GM12878 (cell line): ENCODE measurements around the gene IQGAP1. TPM values are rescaled to one million over a fixed set of nuclear protein-coding genes. Genes with fewer than 3 reads are reported as not detected.
A peak's percentile ranks its signal among the peaks of the same experiment; 100 is the strongest.

ENCODE experiments used
- BHLHE40 ChIP-seq, 2 experiments: fragments of 450-650 bp in 1 of 2; IDR thresholded peaks; 2 replicates each; pipeline ENCODE4 v1.6.1; 2011 to 2017; ENCODE audit warnings: low read depth in 2 of 2, borderline replicate concordance in 1 of 2, improper control_type of control experiment in 1 of 2, low read length in 1 of 2, mild to moderate bottlenecking in 1 of 2
- CHD2 ChIP-seq: IDR thresholded peaks from 2 replicates; pipeline ENCODE4 v1.6.1; 2011; ENCODE audit warnings: low read depth, low read length, improper control_type of control experiment, borderline replicate concordance
- CREB1 ChIP-seq: IDR thresholded peaks from 2 replicates; pipeline ENCODE4 v1.6.1; 2012; ENCODE audit warnings: low read depth, mild to moderate bottlenecking, inconsistent platforms
- EGR1 ChIP-seq, 2 experiments: IDR thresholded peaks; 1 replicate in 1 of 2; 2 replicates in 1 of 2; pipeline ENCODE4 v1.6.1; 2011 to 2012; ENCODE audit warnings: low read depth in 2 of 2, low read length in 2 of 2, borderline replicate concordance in 1 of 2, mild to moderate bottlenecking in 1 of 2, moderate library complexity in 1 of 2
- FOS ChIP-seq: IDR thresholded peaks from 3 replicates; pipeline ENCODE4 v1.6.1; 2011; ENCODE audit warnings: borderline replicate concordance; ENCODE audit not compliant: insufficient read length; ENCODE audit errors: extremely low read depth
- GABPA ChIP-seq: IDR thresholded peaks from 2 replicates; pipeline ENCODE4 v1.6.1; 2014; ENCODE audit warnings: antibody characterized with exemption, low read depth, mild to moderate bottlenecking, inconsistent platforms
- GATAD2B ChIP-seq: fragments of 450-650 bp; conservative IDR thresholded peaks from 2 replicates; pipeline ENCODE4 v1.6.1; 2017; ENCODE audit warnings: low read depth, mild to moderate bottlenecking, moderate library complexity
- HCFC1 ChIP-seq: fragments of 150-350 bp; IDR thresholded peaks from 2 replicates; pipeline ENCODE4 v1.6.1; 2014; ENCODE audit warnings: low read length
- NFYA ChIP-seq: IDR thresholded peaks from 2 replicates; pipeline ENCODE4 v1.6.1; 2011; ENCODE audit warnings: low read depth, mild to moderate bottlenecking, low read length, improper control_type of control experiment, borderline replicate concordance
- NFYB ChIP-seq: IDR thresholded peaks from 2 replicates; pipeline ENCODE4 v1.6.1; 2011; ENCODE audit warnings: low read depth, mild to moderate bottlenecking, low read length, improper control_type of control experiment, moderate library complexity; ENCODE audit not compliant: insufficient read depth
- PAX5 ChIP-seq: IDR thresholded peaks from 2 replicates; pipeline ENCODE4 v1.6.1; 2011; ENCODE audit warnings: low read depth, low read length, borderline replicate concordance
- RB1 ChIP-seq: fragments of 450-650 bp; formaldehyde crosslinking; IDR thresholded peaks from 2 replicates; pipeline ENCODE4 v1.6.1; 2017; ENCODE audit warnings: mild to moderate bottlenecking, borderline replicate concordance
- RUNX3 ChIP-seq: IDR thresholded peaks from 2 replicates; pipeline ENCODE4 v1.6.1; 2012; ENCODE audit warnings: low read length, inconsistent platforms
- SIN3A ChIP-seq: IDR thresholded peaks from 2 replicates; pipeline ENCODE4 v1.6.1; 2012; ENCODE audit warnings: low read depth, low read length, improper control_type of control experiment
- SIX5 ChIP-seq: IDR thresholded peaks from 2 replicates; pipeline ENCODE4 v1.6.1; 2011; ENCODE audit warnings: mild to moderate bottlenecking, low read depth, low read length, moderate library complexity; ENCODE audit not compliant: severe bottlenecking
- SREBF1 ChIP-seq: IDR thresholded peaks from 2 replicates; pipeline ENCODE4 v1.6.1; 2012; ENCODE audit warnings: mild to moderate bottlenecking, low read length
- TCF12 ChIP-seq: IDR thresholded peaks from 2 replicates; pipeline ENCODE4 v1.6.1; 2011; ENCODE audit warnings: low read depth, mild to moderate bottlenecking, low read length
- YY1 ChIP-seq: IDR thresholded peaks from 2 replicates; pipeline ENCODE4 v1.6.1; 2011; ENCODE audit warnings: low read depth, mild to moderate bottlenecking, low read length
- polyA plus RNA-seq, 11 experiments: library from polyadenylated mRNA; depleted of rRNA in 4 of 11; unstranded in 6 of 11; stranded (reverse) in 5 of 11; fragments of >200 nt; fragmentation: Nextera tagmentation in 4 of 11; fragmentation: Illumina TruSeq in 1 of 11; extraction: Ambion mirVana in 4 of 11; extraction: Trizol in 1 of 11; gene quantifications; 1 replicate in 1 of 11; 2 replicates in 10 of 11; pipeline versions ENCODE4 v1.2.1 to v1.2.3, GENCODE V29; 2011 to 2016; ENCODE audit warnings: inconsistent platforms in 2 of 11, missing spikeins in 2 of 11, low read depth in 1 of 11
- total RNA-seq, 4 experiments: library from RNA; depleted of rRNA in 3 of 4; stranded (reverse); fragments of >200 nt in 3 of 4; fragmentation: Illumina TruSeq in 1 of 4; extraction: Trizol in 1 of 4; gene quantifications; 2 replicates each; pipeline versions ENCODE4 v1.2.1 to v1.2.3, GENCODE V29; 2013 to 2021
- TF ChIP-seq, protein P1 (sequence below): fragments of 450-650 bp; IDR thresholded peaks from 2 replicates; pipeline ENCODE4 v1.6.1; 2017; ENCODE audit warnings: antibody characterized with exemption, mild to moderate bottlenecking, moderate library complexity
- TF ChIP-seq, protein P2 (sequence below): fragments of 150-350 bp; IDR thresholded peaks from 2 replicates; pipeline ENCODE4 v1.6.1; 2014; ENCODE audit warnings: mild to moderate bottlenecking, low read depth, low read length
- TF ChIP-seq, protein P3 (sequence below): IDR thresholded peaks from 2 replicates; pipeline ENCODE4 v1.6.1; 2012; ENCODE audit warnings: low read depth, low read length, improper control_type of control experiment
- TF ChIP-seq, protein P4 (sequence below): fragments of 150-350 bp; IDR thresholded peaks from 2 replicates; pipeline ENCODE4 v1.6.1; 2016; ENCODE audit warnings: low read depth, low read length

IQGAP1 gene
- total and polyA plus RNA-seq, 10 of the 15 experiments (the other 5 are each of a cell fraction or from before 2014, with no cell fraction given), result 65.2 to 250 (median 112) TPM

DNA sequence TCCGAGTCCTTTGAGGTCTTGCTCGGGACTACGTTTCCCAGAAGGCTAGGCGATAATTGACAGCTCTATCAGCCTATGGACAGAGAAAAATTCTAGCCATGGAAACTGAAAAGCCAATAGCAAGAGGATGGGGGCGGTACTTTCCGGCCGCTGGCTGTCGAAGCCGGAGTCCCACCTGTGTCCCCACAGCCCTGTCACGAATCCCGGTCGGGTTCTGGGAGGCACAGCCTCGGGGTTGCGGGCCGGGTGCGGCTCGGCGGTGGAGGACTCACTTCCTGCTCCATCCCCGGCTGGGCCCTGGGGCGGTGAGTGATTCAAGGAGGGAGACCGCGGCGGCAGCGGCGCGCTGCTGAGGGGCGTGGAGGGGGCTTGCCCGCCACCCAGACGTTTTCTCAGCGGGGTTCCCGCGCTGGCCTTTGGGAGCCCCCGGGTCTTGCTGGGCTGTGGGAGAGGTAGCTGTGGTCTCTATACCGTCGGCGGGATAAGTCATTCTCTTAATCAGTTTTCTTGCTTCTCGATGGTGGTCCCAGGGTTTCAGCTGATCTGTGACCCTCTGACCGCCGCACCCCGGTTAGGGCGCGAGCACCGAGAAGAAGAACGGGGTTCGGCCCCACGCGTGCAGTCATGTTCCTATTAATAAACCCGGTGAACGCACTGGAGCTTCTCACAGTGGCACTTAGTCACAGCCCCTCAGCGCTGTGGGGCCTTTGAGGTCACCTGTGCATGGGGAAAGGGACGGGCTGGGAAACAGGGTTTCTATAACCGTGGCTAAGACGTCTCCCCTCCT is 35.7 kb upstream of the IQGAP1 start, which contains the start of gene ZNF774 (continued):
- TF ChIP-seq YY1, result peak; percentile 66; the same call in 1 of the 2 replicates
- peak; percentile 73; the same call in 1 of the 2 replicates for TF ChIP-seq NFYA
- TF ChIP-seq, protein P1, sequence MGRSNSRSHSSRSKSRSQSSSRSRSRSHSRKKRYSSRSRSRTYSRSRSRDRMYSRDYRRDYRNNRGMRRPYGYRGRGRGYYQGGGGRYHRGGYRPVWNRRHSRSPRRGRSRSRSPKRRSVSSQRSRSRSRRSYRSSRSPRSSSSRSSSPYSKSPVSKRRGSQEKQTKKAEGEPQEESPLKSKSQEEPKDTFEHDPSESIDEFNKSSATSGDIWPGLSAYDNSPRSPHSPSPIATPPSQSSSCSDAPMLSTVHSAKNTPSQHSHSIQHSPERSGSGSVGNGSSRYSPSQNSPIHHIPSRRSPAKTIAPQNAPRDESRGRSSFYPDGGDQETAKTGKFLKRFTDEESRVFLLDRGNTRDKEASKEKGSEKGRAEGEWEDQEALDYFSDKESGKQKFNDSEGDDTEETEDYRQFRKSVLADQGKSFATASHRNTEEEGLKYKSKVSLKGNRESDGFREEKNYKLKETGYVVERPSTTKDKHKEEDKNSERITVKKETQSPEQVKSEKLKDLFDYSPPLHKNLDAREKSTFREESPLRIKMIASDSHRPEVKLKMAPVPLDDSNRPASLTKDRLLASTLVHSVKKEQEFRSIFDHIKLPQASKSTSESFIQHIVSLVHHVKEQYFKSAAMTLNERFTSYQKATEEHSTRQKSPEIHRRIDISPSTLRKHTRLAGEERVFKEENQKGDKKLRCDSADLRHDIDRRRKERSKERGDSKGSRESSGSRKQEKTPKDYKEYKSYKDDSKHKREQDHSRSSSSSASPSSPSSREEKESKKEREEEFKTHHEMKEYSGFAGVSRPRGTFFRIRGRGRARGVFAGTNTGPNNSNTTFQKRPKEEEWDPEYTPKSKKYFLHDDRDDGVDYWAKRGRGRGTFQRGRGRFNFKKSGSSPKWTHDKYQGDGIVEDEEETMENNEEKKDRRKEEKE, result no peak
- TF ChIP-seq BHLHE40 (IDR thresholded peaks at IDR 0.05; ENCODE audit: borderline replicate concordance in 1 of 2, low read depth in 2 of 2, low read length in 1 of 2), result 0 out of 4 replicates have a peak, but pooled peaks of 1 of the 2 experiments have one; percentile 35
- peak; percentile 95 for TF ChIP-seq SIX5
- peak; percentile 27; the same call in 1 of the 2 replicates for TF ChIP-seq SREBF1
- TF ChIP-seq, protein P2, sequence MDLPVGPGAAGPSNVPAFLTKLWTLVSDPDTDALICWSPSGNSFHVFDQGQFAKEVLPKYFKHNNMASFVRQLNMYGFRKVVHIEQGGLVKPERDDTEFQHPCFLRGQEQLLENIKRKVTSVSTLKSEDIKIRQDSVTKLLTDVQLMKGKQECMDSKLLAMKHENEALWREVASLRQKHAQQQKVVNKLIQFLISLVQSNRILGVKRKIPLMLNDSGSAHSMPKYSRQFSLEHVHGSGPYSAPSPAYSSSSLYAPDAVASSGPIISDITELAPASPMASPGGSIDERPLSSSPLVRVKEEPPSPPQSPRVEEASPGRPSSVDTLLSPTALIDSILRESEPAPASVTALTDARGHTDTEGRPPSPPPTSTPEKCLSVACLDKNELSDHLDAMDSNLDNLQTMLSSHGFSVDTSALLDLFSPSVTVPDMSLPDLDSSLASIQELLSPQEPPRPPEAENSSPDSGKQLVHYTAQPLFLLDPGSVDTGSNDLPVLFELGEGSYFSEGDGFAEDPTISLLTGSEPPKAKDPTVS, result no peak
- TF ChIP-seq EGR1 (IDR thresholded peaks at IDR 0.05; ENCODE audit: borderline replicate concordance in 1 of 2, low read depth in 2 of 2, low read length in 2 of 2), result no peak
- TF ChIP-seq CHD2, result peak; percentile 95
- peak; percentile 93 for TF ChIP-seq HCFC1
- TF ChIP-seq RB1, result peak; percentile 26; the same call in 1 of the 2 replicates
- peak; percentile 24 for TF ChIP-seq RUNX3
- peak; percentile 60; the same call in 1 of the 2 replicates for TF ChIP-seq CREB1
- peak; percentile 52; the same call in 1 of the 2 replicates for TF ChIP-seq GATAD2B
- TF ChIP-seq, protein P3, sequence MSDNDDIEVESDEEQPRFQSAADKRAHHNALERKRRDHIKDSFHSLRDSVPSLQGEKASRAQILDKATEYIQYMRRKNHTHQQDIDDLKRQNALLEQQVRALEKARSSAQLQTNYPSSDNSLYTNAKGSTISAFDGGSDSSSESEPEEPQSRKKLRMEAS, result no peak
- TF ChIP-seq, protein P4, sequence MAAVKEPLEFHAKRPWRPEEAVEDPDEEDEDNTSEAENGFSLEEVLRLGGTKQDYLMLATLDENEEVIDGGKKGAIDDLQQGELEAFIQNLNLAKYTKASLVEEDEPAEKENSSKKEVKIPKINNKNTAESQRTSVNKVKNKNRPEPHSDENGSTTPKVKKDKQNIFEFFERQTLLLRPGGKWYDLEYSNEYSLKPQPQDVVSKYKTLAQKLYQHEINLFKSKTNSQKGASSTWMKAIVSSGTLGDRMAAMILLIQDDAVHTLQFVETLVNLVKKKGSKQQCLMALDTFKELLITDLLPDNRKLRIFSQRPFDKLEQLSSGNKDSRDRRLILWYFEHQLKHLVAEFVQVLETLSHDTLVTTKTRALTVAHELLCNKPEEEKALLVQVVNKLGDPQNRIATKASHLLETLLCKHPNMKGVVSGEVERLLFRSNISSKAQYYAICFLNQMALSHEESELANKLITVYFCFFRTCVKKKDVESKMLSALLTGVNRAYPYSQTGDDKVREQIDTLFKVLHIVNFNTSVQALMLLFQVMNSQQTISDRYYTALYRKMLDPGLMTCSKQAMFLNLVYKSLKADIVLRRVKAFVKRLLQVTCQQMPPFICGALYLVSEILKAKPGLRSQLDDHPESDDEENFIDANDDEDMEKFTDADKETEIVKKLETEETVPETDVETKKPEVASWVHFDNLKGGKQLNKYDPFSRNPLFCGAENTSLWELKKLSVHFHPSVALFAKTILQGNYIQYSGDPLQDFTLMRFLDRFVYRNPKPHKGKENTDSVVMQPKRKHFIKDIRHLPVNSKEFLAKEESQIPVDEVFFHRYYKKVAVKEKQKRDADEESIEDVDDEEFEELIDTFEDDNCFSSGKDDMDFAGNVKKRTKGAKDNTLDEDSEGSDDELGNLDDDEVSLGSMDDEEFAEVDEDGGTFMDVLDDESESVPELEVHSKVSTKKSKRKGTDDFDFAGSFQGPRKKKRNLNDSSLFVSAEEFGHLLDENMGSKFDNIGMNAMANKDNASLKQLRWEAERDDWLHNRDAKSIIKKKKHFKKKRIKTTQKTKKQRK, result peak; percentile 37; the same call in 1 of the 2 replicates
- peak; percentile 92 for TF ChIP-seq GABPA
- TF ChIP-seq TCF12, result peak; percentile 44; the same call in 1 of the 2 replicates
- peak; percentile 92 for TF ChIP-seq FOS
- TF ChIP-seq PAX5, result no peak
- TF ChIP-seq SIN3A, result 0 out of 2 replicates have a peak, but pooled peaks have one; percentile 8
- peak; percentile 100 for TF ChIP-seq NFYB
